T-helper 1 cell treated with Interleukin-12 subunit alpha and Interleukin-12 subunit beta and Interleukin-4 antibody, amounts not matched to agents 30 μg/mL and 1 μg/mL, for 36 hours (primary cell): Measurements from ENCODE around the gene MYO7B.
"Not testable (repeated sequence)": the region's sequence is repeated elsewhere in the genome, so short reads cannot be mapped to it uniquely, and the experiment has no call there.

Experiments
- H3K27ac Mint-ChIP-seq: one replicate; pipeline ENCODE4 v1.8.0; 2021; ENCODE audit warnings: mild to moderate bottlenecking, mixed read lengths
- H3K27me3 Mint-ChIP-seq: one replicate; pipeline ENCODE4 v1.8.0; 2021; ENCODE audit warnings: low read depth, mixed read lengths
- H3K36me3 Mint-ChIP-seq: one replicate; pipeline ENCODE4 v1.8.0; 2021; ENCODE audit warnings: low read depth, mixed read lengths
- H3K4me1 Mint-ChIP-seq: one replicate; pipeline ENCODE4 v1.8.0; 2021; ENCODE audit warnings: low read depth, mixed read lengths
- H3K4me3 Mint-ChIP-seq: one replicate; pipeline ENCODE4 v1.8.0; 2021; ENCODE audit warnings: mild to moderate bottlenecking, moderate library complexity, mixed read lengths
- H3K9me3 Mint-ChIP-seq: one replicate; pipeline ENCODE4 v1.8.0; 2021; ENCODE audit warnings: mixed read lengths

MYO7B gene

GRCh38 chr2:127568128-127568527 is 32.6 kb downstream of the MYO7B start:
- H3K4me1 Mint-ChIP-seq: peaks cover 13% of the 10 kb centered on the region
- H3K9me3 Mint-ChIP-seq: no peaks in the 10 kb centered on the region
- no peak overlapping the region for H3K4me3 Mint-ChIP-seq
- H3K27me3 Mint-ChIP-seq: peaks cover 74% of the 10 kb centered on the region
- H3K36me3 Mint-ChIP-seq: peaks cover under 1% of the 10 kb centered on the region
- H3K27ac Mint-ChIP-seq: no peak overlapping the region

- Mint-ChIP-seq H3K36me3 (no peaks in the 10 kb centered on the region), H3K27me3 (peaks cover 79% of the 10 kb centered on the region), H3K27ac (no peak overlapping the region), H3K4me3 (no peak overlapping the region), H3K4me1 (no peaks in the 10 kb centered on the region), H3K9me3 (no peaks in the 10 kb centered on the region)
These were observed 34.2 kb downstream of the MYO7B start for GRCh38 chr2:127569666-127570065.

- Mint-ChIP-seq H3K36me3 (no peaks in the 10 kb centered on the region), H3K4me3 (no peak overlapping the region), H3K27ac (no peak overlapping the region), H3K9me3 (no peaks in the 10 kb centered on the region), H3K4me1 (peaks cover 4% of the 10 kb centered on the region), H3K27me3 (peaks cover 74% of the 10 kb centered on the region)
These were observed 35.1 kb downstream of the MYO7B start for GRCh38 chr2:127570282-127571250.

- H3K4me1 Mint-ChIP-seq, H3K27ac Mint-ChIP-seq, H3K36me3 Mint-ChIP-seq, H3K9me3 Mint-ChIP-seq, H3K4me3 Mint-ChIP-seq: not testable (repeated sequence)
- H3K27me3 Mint-ChIP-seq: peaks cover 60% of the 10 kb centered on the region
These were observed 36.9 kb downstream of the MYO7B start for GRCh38 chr2:127572352-127572751.

GRCh38 chr2:127572841-127573240 is 37.4 kb downstream of the MYO7B start:
- Mint-ChIP-seq H3K4me1 (peaks cover 4% of the 10 kb centered on the region), H3K27me3 (peaks cover 55% of the 10 kb centered on the region), H3K36me3 (no peaks in the 10 kb centered on the region), H3K4me3 (no peak overlapping the region), H3K27ac (no peak overlapping the region), H3K9me3 (no peaks in the 10 kb centered on the region)

GRCh38 chr2:127573298-127573697 is 37.8 kb downstream of the MYO7B start:
- no peak overlapping the region for H3K27ac Mint-ChIP-seq
- H3K4me3 Mint-ChIP-seq: no peak overlapping the region
- H3K36me3 Mint-ChIP-seq: no peaks in the 10 kb centered on the region
- peaks cover 51% of the 10 kb centered on the region for H3K27me3 Mint-ChIP-seq
- H3K4me1 Mint-ChIP-seq: peaks cover 4% of the 10 kb centered on the region
- H3K9me3 Mint-ChIP-seq: no peaks in the 10 kb centered on the region

- Mint-ChIP-seq H3K4me3 (no peak overlapping the region), H3K4me1 (peaks cover 4% of the 10 kb centered on the region), H3K27me3 (peaks cover 50% of the 10 kb centered on the region), H3K36me3 (no peaks in the 10 kb centered on the region), H3K27ac (no peak overlapping the region), H3K9me3 (no peaks in the 10 kb centered on the region)
These were observed 38.3 kb downstream of the MYO7B start for GRCh38 chr2:127573771-127574170.

GRCh38 chr2:127574656-127575055 is 39.2 kb downstream of the MYO7B start:
- peaks cover 4% of the 10 kb centered on the region for H3K4me1 Mint-ChIP-seq
- no peak overlapping the region for H3K27ac Mint-ChIP-seq
- no peaks in the 10 kb centered on the region for H3K9me3 Mint-ChIP-seq
- peaks cover 51% of the 10 kb centered on the region for H3K27me3 Mint-ChIP-seq
- no peaks in the 10 kb centered on the region for H3K36me3 Mint-ChIP-seq
- no peak overlapping the region for H3K4me3 Mint-ChIP-seq

- Mint-ChIP-seq H3K27ac (no peak overlapping the region), H3K4me1 (peaks cover 4% of the 10 kb centered on the region)
These were observed 39.8 kb downstream of the MYO7B start for GRCh38 chr2:127575185-127575765.

GRCh38 chr2:127575941-127576432 is 40.5 kb downstream of the MYO7B start:
- H3K4me1 Mint-ChIP-seq: peaks cover 4% of the 10 kb centered on the region
- H3K27me3 Mint-ChIP-seq: peaks cover 38% of the 10 kb centered on the region
- no peak overlapping the region for H3K4me3 Mint-ChIP-seq
- no peaks in the 10 kb centered on the region for H3K9me3 Mint-ChIP-seq
- H3K36me3 Mint-ChIP-seq: no peaks in the 10 kb centered on the region
- H3K27ac Mint-ChIP-seq: no peak overlapping the region

More at GRCh38 chr2:127575185-127575765, 39.8 kb downstream of the MYO7B start:
- Mint-ChIP-seq H3K9me3 (no peaks in the 10 kb centered on the region), H3K4me3 (no peak overlapping the region), H3K27me3 (peaks cover 45% of the 10 kb centered on the region), H3K36me3 (no peaks in the 10 kb centered on the region)

GRCh38 chr2:127576433-127577207 is 41.1 kb downstream of the MYO7B start:
- Mint-ChIP-seq H3K27me3 (peaks cover 31% of the 10 kb centered on the region), H3K4me3 (no peak overlapping the region), H3K36me3 (no peaks in the 10 kb centered on the region), H3K4me1 (peaks cover 4% of the 10 kb centered on the region), H3K27ac (no peak overlapping the region), H3K9me3 (no peaks in the 10 kb centered on the region)

- Mint-ChIP-seq H3K27ac (no peak overlapping the region), H3K36me3 (no peaks in the 10 kb centered on the region), H3K4me1 (peaks cover 4% of the 10 kb centered on the region), H3K27me3 (peaks cover 29% of the 10 kb centered on the region), H3K4me3 (no peak overlapping the region), H3K9me3 (no peaks in the 10 kb centered on the region)
These were observed 41.7 kb downstream of the MYO7B start for GRCh38 chr2:127577208-127577475.

- H3K27ac Mint-ChIP-seq: no peak overlapping the region
- H3K9me3 Mint-ChIP-seq: no peaks in the 10 kb centered on the region
- no peaks in the 10 kb centered on the region for H3K36me3 Mint-ChIP-seq
- no peak overlapping the region for H3K4me3 Mint-ChIP-seq
- H3K27me3 Mint-ChIP-seq: peaks cover 26% of the 10 kb centered on the region
- H3K4me1 Mint-ChIP-seq: peaks cover 4% of the 10 kb centered on the region
These were observed 42.0 kb downstream of the MYO7B start for GRCh38 chr2:127577503-127577902.

- no peaks in the 10 kb centered on the region for H3K9me3 Mint-ChIP-seq
- H3K27me3 Mint-ChIP-seq: peaks cover 21% of the 10 kb centered on the region
- H3K4me1 Mint-ChIP-seq: peaks cover 4% of the 10 kb centered on the region
- H3K36me3 Mint-ChIP-seq: no peaks in the 10 kb centered on the region
- H3K27ac Mint-ChIP-seq: no peak overlapping the region
- H3K4me3 Mint-ChIP-seq: no peak overlapping the region
These were observed 42.5 kb downstream of the MYO7B start for GRCh38 chr2:127577973-127578372.
